KBM-7 (cell line): ENCODE measurements around the gene S100B.

Experiments
- DNase-seq: peaks from one replicate; pipeline ENCODE4 v3.0.0-alpha.2; 2015
- in situ Hi-C: fragments of 300-500 bp; cut with MboI; formaldehyde crosslinking; loops from 2 replicates; pipeline ENCODE4 v1.14.3; 2020; ENCODE audit warnings: low sequenced_read_pairs, low pct_unique_long_range_greater_than_20kb, mixed read lengths

S100B gene

DNA sequence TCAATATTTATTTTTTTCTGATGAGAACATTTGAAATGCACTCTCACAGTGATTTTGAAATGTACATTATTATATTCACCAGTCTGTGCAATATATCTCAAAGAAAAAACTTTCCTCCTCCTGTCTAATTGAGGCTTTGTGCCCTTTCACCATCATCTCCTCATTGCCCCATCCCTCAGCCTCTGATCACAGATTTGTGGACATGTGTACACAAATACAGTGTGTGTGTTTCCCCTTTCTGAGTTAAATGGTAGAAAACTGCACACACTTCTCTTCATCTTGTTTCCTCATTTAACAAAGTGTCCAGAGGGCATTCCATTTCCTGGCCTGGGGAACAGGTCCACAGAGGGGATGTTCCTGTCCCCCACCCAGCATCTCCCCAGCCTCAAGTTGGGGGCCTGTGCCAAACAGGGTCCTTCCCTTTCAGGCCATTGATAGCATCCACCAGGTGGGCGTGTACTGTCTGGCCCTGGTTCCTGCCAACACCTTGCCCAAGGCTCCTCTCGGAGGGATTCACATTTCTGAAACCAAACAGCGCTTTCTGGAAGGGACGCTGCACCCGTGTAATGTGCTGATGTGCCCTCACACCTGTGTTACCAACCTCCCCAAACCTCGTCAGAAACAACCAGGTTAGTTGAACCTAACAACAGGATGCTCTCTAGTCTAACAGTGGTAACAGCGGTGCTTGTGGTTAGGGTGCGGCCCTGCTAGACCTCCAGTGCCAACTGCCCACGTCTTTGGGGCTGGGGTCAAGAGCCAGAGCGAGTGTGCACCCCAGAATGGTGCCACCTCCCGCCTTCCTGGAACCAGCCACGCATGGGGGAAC, 54.6 kb downstream of the S100B start:
- no peak for DNase-seq
- in situ Hi-C loops: no loop called here

DNA sequence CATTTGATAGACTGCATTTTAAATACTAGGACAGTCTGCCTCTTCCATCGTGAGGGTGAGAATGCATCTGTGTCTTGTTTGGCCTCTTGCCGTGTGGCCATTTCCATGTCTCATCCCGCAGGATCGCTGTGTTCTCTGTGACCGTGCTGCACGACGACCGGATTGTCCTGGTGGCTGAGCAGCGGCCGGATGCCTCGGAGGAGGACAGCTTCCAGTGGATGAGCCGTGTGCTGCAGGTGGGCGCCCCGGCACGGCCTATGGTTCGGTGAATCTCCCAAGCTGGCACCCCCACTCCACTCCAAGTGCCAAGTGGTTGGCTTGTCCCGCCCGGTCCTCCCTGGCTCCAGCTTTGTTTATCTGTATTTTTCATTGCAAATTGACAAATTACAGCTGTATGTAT, 55.2 kb downstream of the S100B start:
- no peak for DNase-seq
- in situ Hi-C loops: no loop called here
